GM12878 (cell line): Measurements from ENCODE around the gene CRYBG3. TPM values are rescaled to one million over a fixed set of nuclear protein-coding genes. Genes with fewer than 3 reads are reported as not detected.

ENCODE experiments used
- ATAC-seq: fragments of 200-7000 bp; cut with Tn5 transposase; 3 replicates; pipeline ENCODE4 v1.9.1; 2020; ENCODE audit warnings: mild to moderate bottlenecking, moderate library complexity
- BruUV-seq: library from RNA; stranded (reverse); fragments of 400-500 nt; replicated peaks from 2 replicates; lab custom pipeline; 2021; lab: Mats Ljungman, UMichigan
- CTCF ChIA-PET: fragments of 300-600 bp; sonication (Branson Sonifier 250); formaldehyde crosslinking; extraction: SDS; loops from one replicate; lab custom pipeline; 2021; ENCODE audit warnings: inconsistent platforms; lab: Yijun Ruan, JAX
- POLR2A ChIA-PET: fragments of 350-600 bp; formaldehyde crosslinking; extraction: SDS; loops from one replicate; lab custom pipeline; 2021; ENCODE audit warnings: inconsistent platforms; lab: Charles Lee
- RAD21 ChIA-PET: fragments of 300-600 bp; sonication (Branson Sonifier 250); formaldehyde crosslinking; loops from one replicate; lab custom pipeline; 2023; ENCODE audit warnings: antibody characterized with exemption; ENCODE audit not compliant: unreplicated experiment; lab: Charles Lee
- SMC1A ChIA-PET: fragments of 300-600 bp; sonication (Branson Sonifier 250); formaldehyde crosslinking; loops from one replicate; lab custom pipeline; 2023; ENCODE audit not compliant: unreplicated experiment, uncharacterized antibody; lab: Charles Lee
- DNase-seq: peaks from one replicate; pipeline ENCODE4 v3.0.0-alpha.2; 2011; ENCODE audit warnings: low read depth, low spot score
- FAIRE-seq: peaks from 3 replicates; lab custom pipeline; 2011; peaks lifted over from hg19 to GRCh38; lab: Jason Lieb, UNC
- H2AFZ ChIP-seq: 2 replicates; pipeline ENCODE4 v1.6.0; 2011; ENCODE audit warnings: low read depth, low read length, control low read depth; ENCODE audit not compliant: control insufficient read depth
- H3K27ac ChIP-seq: 2 replicates; pipeline ENCODE4 v1.5.1; 2011; ENCODE audit warnings: control low read depth; ENCODE audit not compliant: control insufficient read depth, insufficient read depth
- H3K27me3 ChIP-seq, 2 experiments: replicated peaks in 1 of 2; 2 replicates each; pipeline versions ENCODE4 v1.6.0 to v1.6.1; 2011; ENCODE audit warnings: low read length in 1 of 2; ENCODE audit not compliant: control insufficient read depth in 2 of 2, insufficient read depth in 2 of 2
- H3K36me3 ChIP-seq, 2 experiments: 2 replicates each; pipeline ENCODE4 v1.5.1; 2011; ENCODE audit warnings: low read length in 1 of 2; ENCODE audit not compliant: control insufficient read depth in 2 of 2, insufficient read depth in 2 of 2
- H3K4me1 ChIP-seq: 2 replicates; pipeline ENCODE4 v1.6.1; 2011; ENCODE audit warnings: mild to moderate bottlenecking, low read length, moderate library complexity, mixed read lengths; ENCODE audit not compliant: control insufficient read depth, insufficient read depth
- H3K4me2 ChIP-seq: 2 replicates; pipeline ENCODE4 v1.6.0; 2011; ENCODE audit warnings: control low read depth; ENCODE audit not compliant: control insufficient read depth, insufficient read depth
- H3K4me3 ChIP-seq: fragments of 200-600 bp; sonication (generic); 2 replicates; pipeline ENCODE4 v1.5.1; 2016
- H3K79me2 ChIP-seq: 2 replicates; pipeline ENCODE4 v1.6.0; 2011; ENCODE audit warnings: low read length; ENCODE audit not compliant: control insufficient read depth, insufficient read depth
- H3K9ac ChIP-seq: 2 replicates; pipeline ENCODE4 v1.8.0; 2011; ENCODE audit warnings: low read length, control low read depth, mixed read lengths; ENCODE audit not compliant: control insufficient read depth, insufficient read depth
- H3K9me3 ChIP-seq: replicated peaks from 3 replicates; pipeline ENCODE4 v1.5.1; 2011; ENCODE audit warnings: mild to moderate bottlenecking, low read length; ENCODE audit not compliant: control insufficient read depth, insufficient read depth
- H4K20me1 ChIP-seq: 2 replicates; pipeline ENCODE4 v1.6.0; 2011; ENCODE audit not compliant: control insufficient read depth, insufficient read depth
- ASH2L ChIP-seq: fragments of 300-600, 200-600 bp; sonication (generic); IDR thresholded peaks from 2 replicates; pipeline ENCODE4 v1.6.1; 2017; ENCODE audit warnings: low read depth, mild to moderate bottlenecking, borderline replicate concordance
- BHLHE40 ChIP-seq, 2 experiments: fragments of 450-650 bp in 1 of 2; IDR thresholded peaks; 2 replicates each; pipeline ENCODE4 v1.6.1; 2011 to 2017; ENCODE audit warnings: low read depth in 2 of 2, borderline replicate concordance in 1 of 2, improper control_type of control experiment in 1 of 2, low read length in 1 of 2, mild to moderate bottlenecking in 1 of 2
- HCFC1 ChIP-seq: fragments of 150-350 bp; IDR thresholded peaks from 2 replicates; pipeline ENCODE4 v1.6.1; 2014; ENCODE audit warnings: low read length
- IRF3 ChIP-seq: fragments of 450-650 bp; IDR thresholded peaks from 2 replicates; pipeline ENCODE4 v1.6.1; 2014; ENCODE audit warnings: mild to moderate bottlenecking
- JUNB ChIP-seq: IDR thresholded peaks from 2 replicates; pipeline ENCODE4 v1.6.1; 2016; ENCODE audit warnings: antibody characterized with exemption, mild to moderate bottlenecking
- MAX ChIP-seq: IDR thresholded peaks from 2 replicates; pipeline ENCODE4 v1.6.1; 2012; ENCODE audit warnings: low read depth, low read length, improper control_type of control experiment
- MLLT1 ChIP-seq: fragments of 450-650 bp; IDR thresholded peaks from 2 replicates; pipeline ENCODE4 v1.6.1; 2016; ENCODE audit warnings: mild to moderate bottlenecking
- NR2C2 ChIP-seq: IDR thresholded peaks from 2 replicates; pipeline ENCODE4 v1.6.1; 2011; ENCODE audit warnings: borderline replicate concordance, low read depth; ENCODE audit not compliant: control insufficient read depth, insufficient read length
- PKNOX1 ChIP-seq: fragments of 450-650 bp; IDR thresholded peaks from 2 replicates; pipeline ENCODE4 v1.6.1; 2016; ENCODE audit warnings: mild to moderate bottlenecking
- POU2F2 ChIP-seq: IDR thresholded peaks from 3 replicates; pipeline ENCODE4 v1.6.1; 2011; ENCODE audit warnings: low read depth, mild to moderate bottlenecking, low read length, borderline replicate concordance
- RFX5 ChIP-seq: IDR thresholded peaks from 2 replicates; pipeline ENCODE4 v1.6.1; 2011; ENCODE audit warnings: low read depth, low read length, improper control_type of control experiment
- USF1 ChIP-seq: IDR thresholded peaks from 2 replicates; pipeline ENCODE4 v1.6.1; 2011; ENCODE audit warnings: borderline replicate concordance, low read depth, mild to moderate bottlenecking, moderate library complexity, mixed read lengths, low read length; ENCODE audit not compliant: insufficient read depth; ENCODE audit errors: extremely low read length
- ZNF687 ChIP-seq: fragments of 450-650 bp; IDR thresholded peaks from 2 replicates; pipeline ENCODE4 v1.6.1; 2017; ENCODE audit warnings: mild to moderate bottlenecking, moderate library complexity
- ZSCAN29 ChIP-seq: fragments of 450-650 bp; IDR thresholded peaks from 2 replicates; pipeline ENCODE4 v1.6.1; 2017; ENCODE audit warnings: mild to moderate bottlenecking, moderate library complexity
- WGBS: methylation state at CpG from one replicate; pipeline ENCODE4 v1.1.6; 2016; ENCODE audit warnings: low lambda C conversion rate; ENCODE audit not compliant: insufficient replicate concordance, insufficient coverage; ENCODE audit errors: missing lambda C conversion rate; 5-methylcytosine and 5-hydroxymethylcytosine counted together
- in situ Hi-C: fragments of 300-500 bp; cut with MboI; formaldehyde crosslinking; loops from 9 replicates; pipeline ENCODE4 v1.14.3; 2018; ENCODE audit warnings: mixed read lengths
- intact Hi-C: fragments of 100-400 bp; cut with micrococcal nuclease; formaldehyde crosslinking; loops from one replicate; pipeline ENCODE4 v1.14.2; 2022; ENCODE audit not compliant: unreplicated experiment
- polyA plus RNA-seq, 11 experiments: library from polyadenylated mRNA; depleted of rRNA in 4 of 11; unstranded in 6 of 11; stranded (reverse) in 5 of 11; fragments of >200 nt; fragmentation: Nextera tagmentation in 4 of 11; fragmentation: Illumina TruSeq in 1 of 11; extraction: Ambion mirVana in 4 of 11; extraction: Trizol in 1 of 11; gene quantifications; 1 replicate in 1 of 11; 2 replicates in 10 of 11; pipeline versions ENCODE4 v1.2.1 to v1.2.3, GENCODE V29; 2011 to 2016; ENCODE audit warnings: inconsistent platforms in 2 of 11, missing spikeins in 2 of 11, low read depth in 1 of 11
- total RNA-seq, 4 experiments: library from RNA; depleted of rRNA in 3 of 4; stranded (reverse); fragments of >200 nt in 3 of 4; fragmentation: Illumina TruSeq in 1 of 4; extraction: Trizol in 1 of 4; gene quantifications; 2 replicates each; pipeline versions ENCODE4 v1.2.1 to v1.2.3, GENCODE V29; 2013 to 2021

CRYBG3 gene
- total and polyA plus RNA-seq, 10 of the 15 experiments (the other 5 are each of a cell fraction or from before 2014, with no cell fraction given), result 0.11 to 5.4 (median 1.6) TPM

- H3K36me3 ChIP-seq, result no peaks in the 10 kb centered on the region; a peak in 1 of 4 replicates
- peak; percentile 58 for ATAC-seq
- ChIA-PET POLR2A (no interaction called here), SMC1A (interaction anchor here (0.7 kb wide), 1 partner anchor 20 kb away, joined by 3 read pairs; no protein-coding TSS in a partner anchor), RAD21 (no interaction called here), CTCF (no interaction called here)
- no peak overlapping the region for H2AFZ ChIP-seq
- H3K4me1 ChIP-seq, result no peaks in the 10 kb centered on the region
- 0% methylated on average over 2 of the region's 2 CpGs for WGBS
- in situ Hi-C loops (no loop called here), intact Hi-C loops (no loop called here)
- H3K4me2 ChIP-seq, result no peak overlapping the region
- no peaks in the 10 kb centered on the region for H3K27me3 ChIP-seq
- no peak overlapping the region for H3K9ac ChIP-seq
- no peaks in the 10 kb centered on the region for H4K20me1 ChIP-seq
- H3K79me2 ChIP-seq, result no peaks in the 10 kb centered on the region
- no peak for DNase-seq
- BruUV-seq, result no TSS peak
- no peak overlapping the region for H3K4me3 ChIP-seq
- H3K9me3 ChIP-seq, result no peaks in the 10 kb centered on the region
- H3K27ac ChIP-seq, result no peak overlapping the region
- no peak for FAIRE-seq
- no peak for TF ChIP-seq BHLHE40 (IDR thresholded peaks at IDR 0.05; ENCODE audit: borderline replicate concordance in 1 of 2, low read depth in 2 of 2, low read length in 1 of 2)
- no peak for TF ChIP-seq ASH2L
- no peak for TF ChIP-seq IRF3
- no peak for TF ChIP-seq PKNOX1
- no peak for TF ChIP-seq JUNB
- TF ChIP-seq NR2C2, result no peak
- TF ChIP-seq ZSCAN29, result no peak
- no peak for TF ChIP-seq MLLT1
- TF ChIP-seq USF1, result no peak
- no peak for TF ChIP-seq MAX
- TF ChIP-seq HCFC1, result no peak
- TF ChIP-seq RFX5, result no peak
- no peak for TF ChIP-seq ZNF687
- no peak for TF ChIP-seq POU2F2
Observed at GRCh38 chr3:97914388-97914787, 92.6 kb downstream of the CRYBG3 start.
